ENCODE results near the gene ZNF846.
A peak's percentile ranks its signal among the peaks of the same experiment; 100 is the strongest.
"Not testable (repeated sequence)": the region's sequence is repeated elsewhere in the genome, so short reads cannot be mapped to it uniquely, and the experiment has no call there.

Gene ZNF846

GRCh38 chr19:9799162-9799561 is 30.6 kb upstream of the ZNF846 start:
- Histone ChIP-seq H3K4me1 (ENCODE audit: insufficient read depth, insufficient read length) (no peaks in the 10 kb centered on the region), H3K27me3 (ENCODE audit: insufficient read depth, insufficient read length) (no peaks in the 10 kb centered on the region), H3K4me3 (ENCODE audit: insufficient read length, low read depth) (no peak overlapping the region), H3K9ac (ENCODE audit: insufficient read length, low read depth) (no peak overlapping the region), H3K9me3 (ENCODE audit: insufficient read depth, low read length) (no peaks in the 10 kb centered on the region), H3K36me3 (ENCODE audit: insufficient read depth, insufficient read length, low read length) (peaks cover 16% of the 10 kb centered on the region)
- TF ChIP-seq ZNF274 (IDR thresholded peaks at IDR 0.05; ENCODE audit: low read depth, low read length) (no peak), SUZ12 (IDR thresholded peaks at IDR 0.05; ENCODE audit: extremely low read depth, insufficient read depth, insufficient read length) (no peak), YY1 (IDR thresholded peaks at IDR 0.05; ENCODE audit: insufficient read depth, insufficient read length) (no peak)
- DNase-seq (ENCODE audit: low read depth, low spot score), result no peak

GRCh38 chr19:9797871-9798270 is 29.3 kb upstream of the ZNF846 start:
- no peak for DNase-seq (ENCODE audit: low read depth, low spot score)
- H3K9ac ChIP-seq (ENCODE audit: insufficient read length, low read depth), result no peak overlapping the region
- peaks cover 8% of the 10 kb centered on the region for H3K36me3 ChIP-seq (ENCODE audit: insufficient read depth, insufficient read length, low read length)
- no peaks in the 10 kb centered on the region for H3K9me3 ChIP-seq (ENCODE audit: insufficient read depth, low read length)
- no peak overlapping the region for H3K4me3 ChIP-seq (ENCODE audit: insufficient read length, low read depth)
- no peaks in the 10 kb centered on the region for H3K27me3 ChIP-seq (ENCODE audit: insufficient read depth, insufficient read length)
- TF ChIP-seq ZNF274 (IDR thresholded peaks at IDR 0.05; ENCODE audit: low read depth, low read length) (no peak), SUZ12 (IDR thresholded peaks at IDR 0.05; ENCODE audit: extremely low read depth, insufficient read depth, insufficient read length) (no peak), YY1 (IDR thresholded peaks at IDR 0.05; ENCODE audit: insufficient read depth, insufficient read length) (no peak)
- no peaks in the 10 kb centered on the region for H3K4me1 ChIP-seq (ENCODE audit: insufficient read depth, insufficient read length)

GRCh38 chr19:9796113-9796773 is 27.7 kb upstream of the ZNF846 start:
- H3K27me3 ChIP-seq (ENCODE audit: insufficient read depth, insufficient read length), result no peaks in the 10 kb centered on the region
- TF ChIP-seq ZNF274 (IDR thresholded peaks at IDR 0.05; ENCODE audit: low read depth, low read length), result no peak
- no peak for TF ChIP-seq YY1 (IDR thresholded peaks at IDR 0.05; ENCODE audit: insufficient read depth, insufficient read length)
- no peak for TF ChIP-seq SUZ12 (IDR thresholded peaks at IDR 0.05; ENCODE audit: extremely low read depth, insufficient read depth, insufficient read length)
- H3K36me3 ChIP-seq (ENCODE audit: insufficient read depth, insufficient read length, low read length), result peaks cover 8% of the 10 kb centered on the region
- H3K4me3 ChIP-seq (ENCODE audit: insufficient read length, low read depth), result no peak overlapping the region
- H3K9me3 ChIP-seq (ENCODE audit: insufficient read depth, low read length), result no peaks in the 10 kb centered on the region
- DNase-seq (ENCODE audit: low read depth, low spot score), result peak; percentile 88
- no peaks in the 10 kb centered on the region for H3K4me1 ChIP-seq (ENCODE audit: insufficient read depth, insufficient read length)
- no peak overlapping the region for H3K9ac ChIP-seq (ENCODE audit: insufficient read length, low read depth)

- H3K9me3 ChIP-seq (ENCODE audit: insufficient read depth, low read length), result no peaks in the 10 kb centered on the region
- peaks cover 4% of the 10 kb centered on the region for H3K36me3 ChIP-seq (ENCODE audit: insufficient read depth, insufficient read length, low read length)
- H3K4me1 ChIP-seq (ENCODE audit: insufficient read depth, insufficient read length), result peaks cover 7% of the 10 kb centered on the region
- H3K4me3 ChIP-seq (ENCODE audit: insufficient read length, low read depth), result peak overlapping the region; percentile 89
- peak overlapping the region; percentile 90 for H3K9ac ChIP-seq (ENCODE audit: insufficient read length, low read depth)
- H3K27me3 ChIP-seq (ENCODE audit: insufficient read depth, insufficient read length), result no peaks in the 10 kb centered on the region
- DNase-seq (ENCODE audit: low read depth, low spot score), result peak; percentile 13
- no peak for TF ChIP-seq SUZ12 (IDR thresholded peaks at IDR 0.05; ENCODE audit: extremely low read depth, insufficient read depth, insufficient read length)
- TF ChIP-seq ZNF274 (IDR thresholded peaks at IDR 0.05; ENCODE audit: low read depth, low read length), result no peak
- TF ChIP-seq YY1 (IDR thresholded peaks at IDR 0.05; ENCODE audit: insufficient read depth, insufficient read length), result no peak
Measured at GRCh38 chr19:9793071-9793591, 24.6 kb upstream of the ZNF846 start.

GRCh38 chr19:9792206-9793070 is 23.9 kb upstream of the ZNF846 start:
- H3K36me3 ChIP-seq (ENCODE audit: insufficient read depth, insufficient read length, low read length), result no peaks in the 10 kb centered on the region
- DNase-seq (ENCODE audit: low read depth, low spot score), result peak; percentile 94
- H3K9ac ChIP-seq (ENCODE audit: insufficient read length, low read depth), result peak overlapping the region; percentile 90
- peak overlapping the region; percentile 89 for H3K4me3 ChIP-seq (ENCODE audit: insufficient read length, low read depth)
- H3K9me3 ChIP-seq (ENCODE audit: insufficient read depth, low read length), result no peaks in the 10 kb centered on the region
- TF ChIP-seq YY1 (IDR thresholded peaks at IDR 0.05; ENCODE audit: insufficient read depth, insufficient read length) (no peak), ZNF274 (IDR thresholded peaks at IDR 0.05; ENCODE audit: low read depth, low read length) (no peak), SUZ12 (IDR thresholded peaks at IDR 0.05; ENCODE audit: extremely low read depth, insufficient read depth, insufficient read length) (no peak)
- H3K27me3 ChIP-seq (ENCODE audit: insufficient read depth, insufficient read length), result no peaks in the 10 kb centered on the region
- H3K4me1 ChIP-seq (ENCODE audit: insufficient read depth, insufficient read length), result peaks cover 7% of the 10 kb centered on the region

GRCh38 chr19:9791552-9792205 is 23.1 kb upstream of the ZNF846 start:
- TF ChIP-seq YY1 (IDR thresholded peaks at IDR 0.05; ENCODE audit: insufficient read depth, insufficient read length) (no peak), SUZ12 (IDR thresholded peaks at IDR 0.05; ENCODE audit: extremely low read depth, insufficient read depth, insufficient read length) (no peak), ZNF274 (IDR thresholded peaks at IDR 0.05; ENCODE audit: low read depth, low read length) (no peak)
- Histone ChIP-seq H3K4me1 (ENCODE audit: insufficient read depth, insufficient read length) (peaks cover 7% of the 10 kb centered on the region), H3K27me3 (ENCODE audit: insufficient read depth, insufficient read length) (no peaks in the 10 kb centered on the region), H3K9ac (ENCODE audit: insufficient read length, low read depth) (no peak overlapping the region), H3K36me3 (ENCODE audit: insufficient read depth, insufficient read length, low read length) (no peaks in the 10 kb centered on the region), H3K9me3 (ENCODE audit: insufficient read depth, low read length) (no peaks in the 10 kb centered on the region), H3K4me3 (ENCODE audit: insufficient read length, low read depth) (peak overlapping the region; percentile 26)
- peak; percentile 89 for DNase-seq (ENCODE audit: low read depth, low spot score)

GRCh38 chr19:9791073-9791367 is 22.5 kb upstream of the ZNF846 start:
- not testable (repeated sequence) for H3K36me3 ChIP-seq (ENCODE audit: insufficient read depth, insufficient read length, low read length); H3K4me3 ChIP-seq (ENCODE audit: insufficient read length, low read depth); DNase-seq (ENCODE audit: low read depth, low spot score); H3K9me3 ChIP-seq (ENCODE audit: insufficient read depth, low read length); H3K9ac ChIP-seq (ENCODE audit: insufficient read length, low read depth); H3K27me3 ChIP-seq (ENCODE audit: insufficient read depth, insufficient read length); H3K4me1 ChIP-seq (ENCODE audit: insufficient read depth, insufficient read length)

GRCh38 chr19:9789579-9789978 is 21.0 kb upstream of the ZNF846 start:
- not testable (repeated sequence) for H3K27me3 ChIP-seq (ENCODE audit: insufficient read depth, insufficient read length); H3K36me3 ChIP-seq (ENCODE audit: insufficient read depth, insufficient read length, low read length); H3K9ac ChIP-seq (ENCODE audit: insufficient read length, low read depth); H3K4me1 ChIP-seq (ENCODE audit: insufficient read depth, insufficient read length); H3K9me3 ChIP-seq (ENCODE audit: insufficient read depth, low read length); DNase-seq (ENCODE audit: low read depth, low spot score); H3K4me3 ChIP-seq (ENCODE audit: insufficient read length, low read depth)
